ENCODE data around the gene ANP32E.

GRCh38 chr1:150212070-150212469 is 23.8 kb downstream of the ANP32E start:
- no peak for TF ChIP-seq CTCF (IDR thresholded peaks at IDR 0.05; ENCODE audit: poor library complexity)
- no peak for TF ChIP-seq EZH2 (IDR thresholded peaks at IDR 0.05; ENCODE audit: borderline replicate concordance)

Data from hepatocyte (in vitro differentiated cells).